Activated T-helper 1 cell treated with anti-CD3 and anti-CD28 coated beads, Interleukin-12 subunit alpha, Interleukin-12 subunit beta, Interleukin-2, Interleukin-4 antibody, amounts not matched to agents 30 ng/mL and 10 ng/mL and 1 ng/mL, durations not matched to agents 14 hours and 24 hours and 36 hours (primary cell): ENCODE results near the gene ERC2. TPM values are rescaled to one million over a fixed set of nuclear protein-coding genes. Genes with fewer than 3 reads are reported as not detected.

Experiments
- DNase-seq: peaks from one replicate; pipeline ENCODE4 v3.0.0; 2021; ENCODE audit warnings: low spot score
- H3K27ac Mint-ChIP-seq: one replicate; pipeline ENCODE4 v1.8.0; 2021; ENCODE audit warnings: mild to moderate bottlenecking, mixed read lengths
- H3K27me3 Mint-ChIP-seq: one replicate; pipeline ENCODE4 v1.8.0; 2022; ENCODE audit warnings: mild to moderate bottlenecking, moderate library complexity, mixed read lengths; ENCODE audit not compliant: insufficient read depth
- H3K36me3 Mint-ChIP-seq: one replicate; pipeline ENCODE4 v1.8.0; 2021; ENCODE audit warnings: low read depth, mixed read lengths
- H3K4me1 Mint-ChIP-seq: one replicate; pipeline ENCODE4 v1.8.0; 2021; ENCODE audit warnings: low read depth, mixed read lengths
- H3K4me3 Mint-ChIP-seq: one replicate; pipeline ENCODE4 v1.8.0; 2021; ENCODE audit warnings: mild to moderate bottlenecking, moderate library complexity, mixed read lengths
- H3K9me3 Mint-ChIP-seq: one replicate; pipeline ENCODE4 v1.8.0; 2021; ENCODE audit warnings: mixed read lengths
- intact Hi-C: fragments of 100-400 bp; cut with micrococcal nuclease; formaldehyde crosslinking; loops from one replicate; pipeline ENCODE4 v1.15.1; 2024
- total RNA-seq: library from RNA; stranded (reverse); gene quantifications from 2 replicates; pipeline ENCODE4 v1.2.3, GENCODE V29; 2022

The ERC2 gene
- total RNA-seq, 1 donor from 2014 or later: not detected

- Mint-ChIP-seq H3K27me3 (peaks cover 2% of the 10 kb centered on the region), H3K27ac (no peak overlapping the region), H3K36me3 (no peaks in the 10 kb centered on the region), H3K9me3 (no peaks in the 10 kb centered on the region), H3K4me3 (no peak overlapping the region), H3K4me1 (no peaks in the 10 kb centered on the region)
- DNase-seq: no peak
- intact Hi-C loops: no loop called here
Observed at GRCh38 chr3:55723653-55724406, 744.4 kb downstream of the ERC2 start.

- Mint-ChIP-seq H3K27me3 (no peaks in the 10 kb centered on the region), H3K36me3 (no peaks in the 10 kb centered on the region), H3K27ac (no peak overlapping the region), H3K9me3 (no peaks in the 10 kb centered on the region), H3K4me1 (no peaks in the 10 kb centered on the region), H3K4me3 (no peak overlapping the region)
- DNase-seq: no peak
- intact Hi-C loops: no loop called here
Observed at GRCh38 chr3:55721716-55722484, 746.4 kb downstream of the ERC2 start.

- intact Hi-C loops: no loop called here
- Mint-ChIP-seq H3K9me3 (no peaks in the 10 kb centered on the region), H3K36me3 (no peaks in the 10 kb centered on the region), H3K4me1 (no peaks in the 10 kb centered on the region), H3K27me3 (no peaks in the 10 kb centered on the region), H3K4me3 (no peak overlapping the region), H3K27ac (no peak overlapping the region)
- no peak for DNase-seq
Observed at GRCh38 chr3:55720614-55721013, 747.7 kb downstream of the ERC2 start.

- H3K36me3 Mint-ChIP-seq: no peaks in the 10 kb centered on the region
- H3K27ac Mint-ChIP-seq: no peak overlapping the region
- no peak overlapping the region for H3K4me3 Mint-ChIP-seq
- intact Hi-C loops: no loop called here
- no peak for DNase-seq
- H3K9me3 Mint-ChIP-seq: no peaks in the 10 kb centered on the region
- H3K4me1 Mint-ChIP-seq: no peaks in the 10 kb centered on the region
- H3K27me3 Mint-ChIP-seq: no peaks in the 10 kb centered on the region
Observed at GRCh38 chr3:55719508-55719907, 748.8 kb downstream of the ERC2 start.

GRCh38 chr3:55719006-55719405, 749.3 kb downstream of the ERC2 start:
- H3K4me3 Mint-ChIP-seq: no peak overlapping the region
- intact Hi-C loops: no loop called here

GRCh38 chr3:55718521-55718921, 749.7 kb downstream of the ERC2 start:
- H3K4me3 Mint-ChIP-seq: no peak overlapping the region
- intact Hi-C loops: no loop called here
- H3K27me3 Mint-ChIP-seq: peaks cover under 1% of the 10 kb centered on the region
- H3K9me3 Mint-ChIP-seq: no peaks in the 10 kb centered on the region
- H3K27ac Mint-ChIP-seq: no peak overlapping the region
- no peaks in the 10 kb centered on the region for H3K4me1 Mint-ChIP-seq
- DNase-seq: no peak
- H3K36me3 Mint-ChIP-seq: no peaks in the 10 kb centered on the region

More at GRCh38 chr3:55719006-55719405, 749.3 kb downstream of the ERC2 start:
- Mint-ChIP-seq H3K27ac (no peak overlapping the region), H3K27me3 (no peaks in the 10 kb centered on the region), H3K4me1 (no peaks in the 10 kb centered on the region), H3K9me3 (no peaks in the 10 kb centered on the region), H3K36me3 (no peaks in the 10 kb centered on the region)
- DNase-seq: no peak

- no peaks in the 10 kb centered on the region for H3K9me3 Mint-ChIP-seq
- no peaks in the 10 kb centered on the region for H3K36me3 Mint-ChIP-seq
- intact Hi-C loops: no loop called here
- no peak for DNase-seq
- H3K27ac Mint-ChIP-seq: no peak overlapping the region
- H3K4me3 Mint-ChIP-seq: no peak overlapping the region
- H3K4me1 Mint-ChIP-seq: no peaks in the 10 kb centered on the region
- H3K27me3 Mint-ChIP-seq: peaks cover 2% of the 10 kb centered on the region
Observed at GRCh38 chr3:55718074-55718473, 750.2 kb downstream of the ERC2 start.

GRCh38 chr3:55717481-55717880, 750.8 kb downstream of the ERC2 start:
- no peak for DNase-seq
- no peaks in the 10 kb centered on the region for H3K9me3 Mint-ChIP-seq
- peaks cover 2% of the 10 kb centered on the region for H3K27me3 Mint-ChIP-seq
- intact Hi-C loops: no loop called here
- H3K27ac Mint-ChIP-seq: no peak overlapping the region
- H3K36me3 Mint-ChIP-seq: no peaks in the 10 kb centered on the region
- H3K4me3 Mint-ChIP-seq: no peak overlapping the region
- no peaks in the 10 kb centered on the region for H3K4me1 Mint-ChIP-seq

GRCh38 chr3:55716611-55717225, 751.5 kb downstream of the ERC2 start:
- intact Hi-C loops: no loop called here
- no peak overlapping the region for H3K4me3 Mint-ChIP-seq
- peaks cover 2% of the 10 kb centered on the region for H3K27me3 Mint-ChIP-seq
- H3K4me1 Mint-ChIP-seq: no peaks in the 10 kb centered on the region
- no peak overlapping the region for H3K27ac Mint-ChIP-seq
- no peaks in the 10 kb centered on the region for H3K36me3 Mint-ChIP-seq
- no peak for DNase-seq
- H3K9me3 Mint-ChIP-seq: no peaks in the 10 kb centered on the region

- Mint-ChIP-seq H3K27ac (no peak overlapping the region), H3K4me3 (no peak overlapping the region), H3K9me3 (no peaks in the 10 kb centered on the region), H3K36me3 (no peaks in the 10 kb centered on the region), H3K4me1 (no peaks in the 10 kb centered on the region), H3K27me3 (peaks cover 2% of the 10 kb centered on the region)
- intact Hi-C loops: no loop called here
- no peak for DNase-seq
Observed at GRCh38 chr3:55716044-55716443, 752.2 kb downstream of the ERC2 start.

- DNase-seq: no peak
- Mint-ChIP-seq H3K9me3 (no peaks in the 10 kb centered on the region), H3K4me3 (no peak overlapping the region), H3K4me1 (no peaks in the 10 kb centered on the region), H3K27ac (no peak overlapping the region), H3K36me3 (no peaks in the 10 kb centered on the region), H3K27me3 (peaks cover 2% of the 10 kb centered on the region)
- intact Hi-C loops: no loop called here
Observed at GRCh38 chr3:55714057-55714456, 754.2 kb downstream of the ERC2 start.

GRCh38 chr3:55711646-55712045, 756.6 kb downstream of the ERC2 start:
- Mint-ChIP-seq H3K4me1 (no peaks in the 10 kb centered on the region), H3K4me3 (no peak overlapping the region), H3K36me3 (no peaks in the 10 kb centered on the region), H3K9me3 (no peaks in the 10 kb centered on the region), H3K27ac (no peak overlapping the region), H3K27me3 (peaks cover 2% of the 10 kb centered on the region)
- DNase-seq: no peak
- intact Hi-C loops: no loop called here

GRCh38 chr3:55709411-55710012, 758.8 kb downstream of the ERC2 start:
- no peak overlapping the region for H3K4me3 Mint-ChIP-seq

More at GRCh38 chr3:55709411-55710012, 758.8 kb downstream of the ERC2 start:
- Mint-ChIP-seq H3K9me3 (no peaks in the 10 kb centered on the region), H3K27me3 (peaks cover 2% of the 10 kb centered on the region), H3K36me3 (no peaks in the 10 kb centered on the region), H3K27ac (no peak overlapping the region), H3K4me1 (no peaks in the 10 kb centered on the region)
- DNase-seq: no peak
- intact Hi-C loops: no loop called here
